Measurements from ENCODE around the gene IRF2BP2.

Gene IRF2BP2

GRCh38 chr1:234554698-234555311 is 55.2 kb downstream of the IRF2BP2 start:
- no peak for DNase-seq
